Activated naive CD4-positive, alpha-beta T cell treated with anti-CD3 and anti-CD28 coated beads, Interleukin-2, amount 50 U/mL, for 72 hours (primary cell): ENCODE measurements around the gene CAMK1D. TPM values are rescaled to one million over a fixed set of nuclear protein-coding genes. Genes with fewer than 3 reads are reported as not detected.
"Not testable (repeated sequence)": the region's sequence is repeated elsewhere in the genome, so short reads cannot be mapped to it uniquely, and the experiment has no call there.

ENCODE experiments used
- ATAC-seq, 2 donors: fragments of 150-1000 bp; cut with Tn5 transposase; 2 replicates each; pipeline ENCODE4 v1.10.0; 2021; ENCODE audit warnings: mild to moderate bottlenecking in 2 of 2, moderate library complexity in 2 of 2
- DNase-seq, 2 donors: peaks; one replicate each; pipeline ENCODE4 v3.0.0; 2021 to 2022; ENCODE audit warnings: low spot score in 2 of 2
- H3K27ac Mint-ChIP-seq, 2 donors: one replicate each; pipeline ENCODE4 v1.8.0; 2022; ENCODE audit warnings: mild to moderate bottlenecking in 2 of 2, mixed read lengths in 2 of 2
- H3K36me3 Mint-ChIP-seq, 2 donors: one replicate each; pipeline ENCODE4 v1.8.0; 2022; ENCODE audit warnings: mixed read lengths in 2 of 2
- H3K9me3 Mint-ChIP-seq, 2 donors: one replicate each; pipeline ENCODE4 v1.8.0; 2022; ENCODE audit warnings: mixed read lengths in 2 of 2
- total RNA-seq, 2 donors: library from RNA; stranded (reverse); gene quantifications; one replicate each; pipeline ENCODE4 v1.2.3, GENCODE V29; 2022

CAMK1D gene
- total RNA-seq, 2 donors from 2014 or later: 1.1 to 13.0 TPM

GRCh38 chr10:12799714-12800113 lies 450.4 kb downstream of the CAMK1D start:
- no peak for ATAC-seq
- Mint-ChIP-seq H3K27ac (no peak overlapping the region), H3K36me3 (no peaks in the 10 kb centered on the region), H3K9me3 (no peaks in the 10 kb centered on the region)
- DNase-seq: no peak

GRCh38 chr10:12800302-12800701 lies 451.0 kb downstream of the CAMK1D start:
- ATAC-seq (no peak), DNase-seq (no peak)
- H3K36me3 Mint-ChIP-seq: no peaks in the 10 kb centered on the region
- H3K9me3 Mint-ChIP-seq: no peaks in the 10 kb centered on the region
- H3K27ac Mint-ChIP-seq: no peak overlapping the region

- DNase-seq: no peak
- ATAC-seq: no peak
- Mint-ChIP-seq H3K36me3 (no peaks in the 10 kb centered on the region), H3K27ac (no peak overlapping the region), H3K9me3 (no peaks in the 10 kb centered on the region)
These were observed 452.1 kb downstream of the CAMK1D start for GRCh38 chr10:12801214-12802087.

- Mint-ChIP-seq H3K36me3 (no peaks in the 10 kb centered on the region), H3K9me3 (no peaks in the 10 kb centered on the region), H3K27ac (no peak overlapping the region)
- DNase-seq (no peak), ATAC-seq (no peak)
These were observed 454.4 kb downstream of the CAMK1D start for GRCh38 chr10:12803776-12804175.

GRCh38 chr10:12806228-12807095 lies 457.1 kb downstream of the CAMK1D start:
- DNase-seq (no peak), ATAC-seq (no peak)
- no peaks in the 10 kb centered on the region for H3K9me3 Mint-ChIP-seq
- no peaks in the 10 kb centered on the region for H3K36me3 Mint-ChIP-seq
- no peak overlapping the region for H3K27ac Mint-ChIP-seq

- no peaks in the 10 kb centered on the region for H3K9me3 Mint-ChIP-seq
- no peak for ATAC-seq
- no peaks in the 10 kb centered on the region for H3K36me3 Mint-ChIP-seq
- no peak for DNase-seq
- H3K27ac Mint-ChIP-seq: no peak overlapping the region
These were observed 457.9 kb downstream of the CAMK1D start for GRCh38 chr10:12807096-12807755.

- peak overlapping the region in 1 of 2 donors; percentile 15 for H3K27ac Mint-ChIP-seq
- ATAC-seq: no peak
- H3K9me3 Mint-ChIP-seq: no peaks in the 10 kb centered on the region
- H3K36me3 Mint-ChIP-seq: peaks cover 6% of the 10 kb centered on the region in 2 donors
- DNase-seq: no peak
These were observed 458.8 kb downstream of the CAMK1D start for GRCh38 chr10:12808014-12808613.

GRCh38 chr10:12810046-12810445 lies 460.7 kb downstream of the CAMK1D start:
- H3K9me3 Mint-ChIP-seq, DNase-seq, H3K27ac Mint-ChIP-seq: not testable (repeated sequence)
- peaks cover 19 to 25% of the 10 kb centered on the region in 2 donors for H3K36me3 Mint-ChIP-seq
- ATAC-seq: peak in 1 of 2 donors; percentile 30

- H3K36me3 Mint-ChIP-seq: peaks cover 25 to 31% of the 10 kb centered on the region in 2 donors
- DNase-seq: no peak
- no peak for ATAC-seq
- no peak overlapping the region for H3K27ac Mint-ChIP-seq
- peaks cover 0 to 9% of the 10 kb centered on the region in 2 donors for H3K9me3 Mint-ChIP-seq
These were observed 462.5 kb downstream of the CAMK1D start for GRCh38 chr10:12811826-12812225.

GRCh38 chr10:12812571-12812970 lies 463.2 kb downstream of the CAMK1D start:
- H3K27ac Mint-ChIP-seq: peak overlapping the region in 1 of 2 donors; percentile 65
- ATAC-seq (no peak), DNase-seq (no peak)
- peaks cover 0 to 9% of the 10 kb centered on the region in 2 donors for H3K9me3 Mint-ChIP-seq
- H3K36me3 Mint-ChIP-seq: peaks cover 25 to 34% of the 10 kb centered on the region in 2 donors

- H3K9me3 Mint-ChIP-seq: peaks cover 0 to 9% of the 10 kb centered on the region in 2 donors
- H3K36me3 Mint-ChIP-seq: peaks cover 25 to 34% of the 10 kb centered on the region in 2 donors
- no peak for DNase-seq
- peak overlapping the region in 1 of 2 donors; percentile 66 for H3K27ac Mint-ChIP-seq
- ATAC-seq: no peak
These were observed 464.8 kb downstream of the CAMK1D start for GRCh38 chr10:12814166-12814565.

GRCh38 chr10:12819071-12819470 lies 469.7 kb downstream of the CAMK1D start:
- Mint-ChIP-seq H3K9me3 (peaks cover 0 to 2% of the 10 kb centered on the region in 2 donors), H3K27ac (peak overlapping the region; percentile 26 to 74)
- no peak for ATAC-seq

GRCh38 chr10:12819656-12820055 lies 470.3 kb downstream of the CAMK1D start:
- no peaks in the 10 kb centered on the region for H3K9me3 Mint-ChIP-seq
- peaks cover 4 to 15% of the 10 kb centered on the region in 2 donors for H3K36me3 Mint-ChIP-seq
- no peak for DNase-seq
- H3K27ac Mint-ChIP-seq: peak overlapping the region in 1 of 2 donors; percentile 26
- ATAC-seq: no peak

More at GRCh38 chr10:12819071-12819470, 469.7 kb downstream of the CAMK1D start:
- no peak for DNase-seq
- H3K36me3 Mint-ChIP-seq: peaks cover 9 to 18% of the 10 kb centered on the region in 2 donors

GRCh38 chr10:12822126-12822892 lies 473.0 kb downstream of the CAMK1D start:
- DNase-seq (no peak), ATAC-seq (no peak)
- Mint-ChIP-seq H3K27ac (peak overlapping the region; percentile 23 to 72), H3K36me3 (no peaks in the 10 kb centered on the region), H3K9me3 (no peaks in the 10 kb centered on the region)

GRCh38 chr10:12822893-12823170 lies 473.5 kb downstream of the CAMK1D start:
- Mint-ChIP-seq H3K27ac (peak overlapping the region; percentile 23 to 72), H3K36me3 (peaks cover 0 to 3% of the 10 kb centered on the region in 2 donors), H3K9me3 (no peaks in the 10 kb centered on the region)
- no peak for DNase-seq
- no peak for ATAC-seq

- Mint-ChIP-seq H3K27ac (peak overlapping the region in 1 of 2 donors; percentile 23), H3K9me3 (no peaks in the 10 kb centered on the region), H3K36me3 (peaks cover 0 to 6% of the 10 kb centered on the region in 2 donors)
These were observed 474.0 kb downstream of the CAMK1D start for GRCh38 chr10:12823328-12823727.

More at GRCh38 chr10:12823328-12823727, 474.0 kb downstream of the CAMK1D start:
- DNase-seq (no peak), ATAC-seq (no peak)
